ENCODE data around the gene HCN3.

Gene HCN3

DNA sequence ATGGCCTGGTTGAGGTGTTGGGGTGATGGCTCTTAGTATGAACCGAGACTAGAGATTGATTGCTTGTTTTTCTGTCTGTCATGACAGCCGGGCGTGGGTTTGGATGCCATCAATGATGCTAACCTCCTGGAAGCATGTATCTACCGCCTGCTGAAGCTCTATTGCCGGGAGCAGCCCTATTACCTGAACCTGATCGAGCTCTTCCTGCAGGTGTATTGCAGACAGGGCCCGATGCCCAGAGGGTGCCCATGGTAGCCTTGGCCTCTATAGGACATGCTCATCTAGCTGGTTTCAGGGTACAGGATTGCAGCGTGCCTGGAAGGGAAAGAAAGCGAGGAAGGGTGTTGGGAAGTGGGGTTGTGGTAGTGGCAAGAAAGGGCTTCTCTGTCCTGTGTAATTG is 40.8 kb downstream of the HCN3 start:
- TF ChIP-seq CEBPB (IDR thresholded peaks at IDR 0.05), result no peak
- TF ChIP-seq NFIC (IDR thresholded peaks at IDR 0.05), result no peak
- no peak for TF ChIP-seq ZBTB7A (IDR thresholded peaks at IDR 0.05; ENCODE audit: low read depth)
- no peak for TF ChIP-seq MAX (IDR thresholded peaks at IDR 0.05)
- TF ChIP-seq, protein P1, sequence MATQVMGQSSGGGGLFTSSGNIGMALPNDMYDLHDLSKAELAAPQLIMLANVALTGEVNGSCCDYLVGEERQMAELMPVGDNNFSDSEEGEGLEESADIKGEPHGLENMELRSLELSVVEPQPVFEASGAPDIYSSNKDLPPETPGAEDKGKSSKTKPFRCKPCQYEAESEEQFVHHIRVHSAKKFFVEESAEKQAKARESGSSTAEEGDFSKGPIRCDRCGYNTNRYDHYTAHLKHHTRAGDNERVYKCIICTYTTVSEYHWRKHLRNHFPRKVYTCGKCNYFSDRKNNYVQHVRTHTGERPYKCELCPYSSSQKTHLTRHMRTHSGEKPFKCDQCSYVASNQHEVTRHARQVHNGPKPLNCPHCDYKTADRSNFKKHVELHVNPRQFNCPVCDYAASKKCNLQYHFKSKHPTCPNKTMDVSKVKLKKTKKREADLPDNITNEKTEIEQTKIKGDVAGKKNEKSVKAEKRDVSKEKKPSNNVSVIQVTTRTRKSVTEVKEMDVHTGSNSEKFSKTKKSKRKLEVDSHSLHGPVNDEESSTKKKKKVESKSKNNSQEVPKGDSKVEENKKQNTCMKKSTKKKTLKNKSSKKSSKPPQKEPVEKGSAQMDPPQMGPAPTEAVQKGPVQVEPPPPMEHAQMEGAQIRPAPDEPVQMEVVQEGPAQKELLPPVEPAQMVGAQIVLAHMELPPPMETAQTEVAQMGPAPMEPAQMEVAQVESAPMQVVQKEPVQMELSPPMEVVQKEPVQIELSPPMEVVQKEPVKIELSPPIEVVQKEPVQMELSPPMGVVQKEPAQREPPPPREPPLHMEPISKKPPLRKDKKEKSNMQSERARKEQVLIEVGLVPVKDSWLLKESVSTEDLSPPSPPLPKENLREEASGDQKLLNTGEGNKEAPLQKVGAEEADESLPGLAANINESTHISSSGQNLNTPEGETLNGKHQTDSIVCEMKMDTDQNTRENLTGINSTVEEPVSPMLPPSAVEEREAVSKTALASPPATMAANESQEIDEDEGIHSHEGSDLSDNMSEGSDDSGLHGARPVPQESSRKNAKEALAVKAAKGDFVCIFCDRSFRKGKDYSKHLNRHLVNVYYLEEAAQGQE (IDR thresholded peaks at IDR 0.05; ENCODE audit: low read depth), result no peak
- no peak for TF ChIP-seq EP300 (IDR thresholded peaks at IDR 0.05; ENCODE audit: borderline replicate concordance)
- TF ChIP-seq FOXM1 (IDR thresholded peaks at IDR 0.05; ENCODE audit: borderline replicate concordance, low read depth), result no peak
- TF ChIP-seq, protein P2, sequence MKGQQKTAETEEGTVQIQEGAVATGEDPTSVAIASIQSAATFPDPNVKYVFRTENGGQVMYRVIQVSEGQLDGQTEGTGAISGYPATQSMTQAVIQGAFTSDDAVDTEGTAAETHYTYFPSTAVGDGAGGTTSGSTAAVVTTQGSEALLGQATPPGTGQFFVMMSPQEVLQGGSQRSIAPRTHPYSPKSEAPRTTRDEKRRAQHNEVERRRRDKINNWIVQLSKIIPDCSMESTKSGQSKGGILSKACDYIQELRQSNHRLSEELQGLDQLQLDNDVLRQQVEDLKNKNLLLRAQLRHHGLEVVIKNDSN (IDR thresholded peaks at IDR 0.05), result no peak
- TF ChIP-seq RAD21 (IDR thresholded peaks at IDR 0.05; ENCODE audit: low read depth), result no peak
- no peak for TF ChIP-seq YY1 (IDR thresholded peaks at IDR 0.05; ENCODE audit: low read depth)
- no peak for TF ChIP-seq EGR1 (IDR thresholded peaks at IDR 0.05)
- no peak for TF ChIP-seq TAF1 (IDR thresholded peaks at IDR 0.05; ENCODE audit: low read depth)
- TF ChIP-seq CREB1 (IDR thresholded peaks at IDR 0.05; ENCODE audit: low read depth), result no peak
- TF ChIP-seq TCF12 (IDR thresholded peaks at IDR 0.05; ENCODE audit: low read depth), result no peak
- no peak for TF ChIP-seq TEAD4 (IDR thresholded peaks at IDR 0.05)

- TF ChIP-seq TEAD4 (IDR thresholded peaks at IDR 0.05) (no peak), EGR1 (IDR thresholded peaks at IDR 0.05) (no peak), MAX (IDR thresholded peaks at IDR 0.05) (no peak), EP300 (IDR thresholded peaks at IDR 0.05; ENCODE audit: borderline replicate concordance) (no peak), ZBTB7A (IDR thresholded peaks at IDR 0.05; ENCODE audit: low read depth) (no peak), CREB1 (IDR thresholded peaks at IDR 0.05; ENCODE audit: low read depth) (no peak), RAD21 (IDR thresholded peaks at IDR 0.05; ENCODE audit: low read depth) (no peak), NFIC (IDR thresholded peaks at IDR 0.05) (no peak), TCF12 (IDR thresholded peaks at IDR 0.05; ENCODE audit: low read depth) (no peak), YY1 (IDR thresholded peaks at IDR 0.05; ENCODE audit: low read depth) (no peak), TAF1 (IDR thresholded peaks at IDR 0.05; ENCODE audit: low read depth) (no peak), FOXM1 (IDR thresholded peaks at IDR 0.05; ENCODE audit: borderline replicate concordance, low read depth) (no peak), CEBPB (IDR thresholded peaks at IDR 0.05) (no peak)
- TF ChIP-seq, protein P2 (IDR thresholded peaks at IDR 0.05), result no peak
- TF ChIP-seq, protein P1 (IDR thresholded peaks at IDR 0.05; ENCODE audit: low read depth), result no peak
These were observed 42.3 kb downstream of the HCN3 start for GRCh38 chr1:155319536-155319935.

GRCh38 chr1:155320252-155320651 is 43.0 kb downstream of the HCN3 start:
- no peak for TF ChIP-seq MAX (IDR thresholded peaks at IDR 0.05)
- no peak for TF ChIP-seq NFIC (IDR thresholded peaks at IDR 0.05)
- no peak for TF ChIP-seq FOXM1 (IDR thresholded peaks at IDR 0.05; ENCODE audit: borderline replicate concordance, low read depth)
- no peak for TF ChIP-seq TEAD4 (IDR thresholded peaks at IDR 0.05)
- TF ChIP-seq, protein P2 (IDR thresholded peaks at IDR 0.05), result no peak
- TF ChIP-seq YY1 (IDR thresholded peaks at IDR 0.05; ENCODE audit: low read depth), result no peak
- no peak for TF ChIP-seq EGR1 (IDR thresholded peaks at IDR 0.05)

DNA sequence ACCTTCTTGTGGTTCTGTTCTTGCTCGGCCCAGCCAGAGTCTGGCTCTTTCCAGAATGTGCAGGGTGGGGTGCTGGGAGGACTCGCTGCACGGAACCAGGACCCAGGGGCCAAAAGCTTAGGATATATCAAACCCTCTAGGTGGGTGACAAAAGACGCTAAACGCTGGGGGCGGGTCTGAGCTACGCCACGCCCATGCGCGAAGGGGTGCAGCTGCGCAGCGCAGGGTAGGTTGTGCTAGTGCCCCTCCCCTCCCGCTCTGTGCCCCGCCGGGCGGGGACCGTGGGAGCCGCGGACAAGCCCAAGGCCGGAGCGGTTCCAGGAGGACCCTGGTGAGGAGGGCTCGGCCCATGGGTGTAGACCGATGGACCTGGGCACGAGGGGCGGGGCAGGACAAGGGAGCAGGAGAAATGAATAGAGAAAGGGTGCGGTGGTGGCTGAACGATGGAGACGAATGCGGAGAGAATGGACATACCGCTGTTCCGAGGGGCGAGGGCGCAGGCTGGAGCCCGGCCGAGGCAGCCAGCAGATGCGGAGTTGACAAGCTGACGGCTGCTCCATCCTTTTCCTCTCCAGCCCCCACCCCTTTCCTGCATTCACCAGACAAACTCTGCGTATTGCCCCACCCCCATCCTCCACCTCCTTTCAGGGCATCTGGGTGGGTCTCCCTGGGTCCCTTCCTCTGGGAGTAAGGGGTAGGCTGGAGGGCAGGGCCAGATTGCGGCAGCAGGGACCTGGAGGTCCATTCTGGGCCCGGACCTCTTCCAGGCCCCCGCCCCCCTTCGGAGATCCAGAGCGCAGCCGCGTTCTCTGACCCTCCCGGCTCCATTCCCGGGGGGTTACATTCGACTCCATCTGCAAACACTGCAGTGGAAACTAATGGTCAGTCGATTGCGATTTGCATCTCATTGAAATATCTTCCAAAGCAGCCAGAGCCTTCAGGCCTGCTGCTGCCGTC is 43.7 kb downstream of the HCN3 start, which contains the start of gene RUSC1:
TSS of gene RUSC1 (plus strand) at position 234 of the 957 bp plus-strand sequence. CDS start 880 bp downstream, outside the sequence.
- TF ChIP-seq CREB1 (IDR thresholded peaks at IDR 0.05; ENCODE audit: low read depth), result no peak
- TF ChIP-seq EGR1 (IDR thresholded peaks at IDR 0.05), result no peak
- no peak for TF ChIP-seq TEAD4 (IDR thresholded peaks at IDR 0.05)
- no peak for TF ChIP-seq MAX (IDR thresholded peaks at IDR 0.05)
- no peak for TF ChIP-seq ZBTB7A (IDR thresholded peaks at IDR 0.05; ENCODE audit: low read depth)
- TF ChIP-seq YY1 (IDR thresholded peaks at IDR 0.05; ENCODE audit: low read depth), result no peak

Measured in Ishikawa (cell line).